ENCODE measurements around the gene CEP85L.
"Not testable (repeated sequence)": the region's sequence is repeated elsewhere in the genome, so short reads cannot be mapped to it uniquely, and the experiment has no call there.

The CEP85L gene

GRCh38 chr6:118489990-118490389 is 161.4 kb downstream of the CEP85L start:
- FAIRE-seq, result no peak

- no peak for FAIRE-seq
Measured at GRCh38 chr6:118488631-118489030, 162.8 kb downstream of the CEP85L start.

GRCh38 chr6:118485601-118486550 is 165.5 kb downstream of the CEP85L start:
- FAIRE-seq, result no peak

- no peak for FAIRE-seq
Measured at GRCh38 chr6:118476551-118476950, 174.8 kb downstream of the CEP85L start.

- FAIRE-seq, result no peak
Measured at GRCh38 chr6:118473266-118473665, 178.1 kb downstream of the CEP85L start.

GRCh38 chr6:118469468-118469867 is 181.9 kb downstream of the CEP85L start:
- no peak for FAIRE-seq

GRCh38 chr6:118468682-118469465 is 182.5 kb downstream of the CEP85L start:
- FAIRE-seq, result peak; percentile 95

GRCh38 chr6:118467181-118467580 is 184.2 kb downstream of the CEP85L start:
- no peak for FAIRE-seq

- FAIRE-seq, result peak; percentile 89
Measured at GRCh38 chr6:118464620-118465019, 186.8 kb downstream of the CEP85L start.

- no peak for FAIRE-seq
Measured at GRCh38 chr6:118460958-118461470, 190.4 kb downstream of the CEP85L start.

- no peak for FAIRE-seq
Measured at GRCh38 chr6:118456982-118457381, 194.4 kb downstream of the CEP85L start.

- no peak for FAIRE-seq
Measured at GRCh38 chr6:118451839-118452238, 199.6 kb downstream of the CEP85L start.

GRCh38 chr6:118444796-118445195 is 206.6 kb downstream of the CEP85L start:
- FAIRE-seq, result no peak

- FAIRE-seq, result no peak
Measured at GRCh38 chr6:118436482-118436881, 214.9 kb downstream of the CEP85L start.

- not testable (repeated sequence) for FAIRE-seq
Measured at GRCh38 chr6:118434147-118434546, 217.2 kb downstream of the CEP85L start.

GRCh38 chr6:118421312-118421711 is 230.1 kb downstream of the CEP85L start:
- FAIRE-seq, result not testable (repeated sequence)

GRCh38 chr6:118419448-118420394 is 231.7 kb downstream of the CEP85L start:
- no peak for FAIRE-seq

Data from islet of Langerhans (tissue), 1 donor.